Neural cell (in vitro differentiated cells): ENCODE data around the gene FCRL2. TPM values are rescaled to one million over a fixed set of nuclear protein-coding genes. Genes with fewer than 3 reads are reported as not detected.

ENCODE experiments used
- H2AFZ ChIP-seq: fragments of 200-600, 300-800 bp; sonication (generic), shearing (Covaris generic); 2 replicates; pipeline ENCODE4 v1.6.0; 2014; ENCODE audit warnings: low read depth, mild to moderate bottlenecking, antibody characterized with exemption, low read length, moderate library complexity
- H3F3A ChIP-seq: fragments of 200-600 bp; shearing (Covaris generic); 2 replicates; pipeline ENCODE4 v1.6.1; 2016; ENCODE audit warnings: mild to moderate bottlenecking, moderate library complexity, mixed read lengths, antibody characterized with exemption, low read length; ENCODE audit not compliant: insufficient read depth, poor library complexity, severe bottlenecking
- H3K27ac ChIP-seq: fragments of 200-600, 300-800 bp; sonication (generic), shearing (Covaris generic); 2 replicates; pipeline ENCODE4 v1.5.1; 2014; ENCODE audit warnings: mild to moderate bottlenecking, low read length, moderate library complexity
- H3K27me3 ChIP-seq: fragments of 300-800, 200-600 bp; sonication (generic), shearing (Covaris generic); 2 replicates; pipeline ENCODE4 v1.6.0; 2014; ENCODE audit warnings: mild to moderate bottlenecking, low read depth, low read length, moderate library complexity; ENCODE audit not compliant: insufficient read depth
- H3K36me3 ChIP-seq: fragments of 300-800, 200-600 bp; sonication (generic), shearing (Covaris generic); 2 replicates; pipeline ENCODE4 v1.5.1; 2014; ENCODE audit warnings: mild to moderate bottlenecking, antibody characterized with exemption, low read length, moderate library complexity; ENCODE audit not compliant: insufficient read depth
- H3K4me2 ChIP-seq: fragments of 300-800, 200-600 bp; sonication (generic), shearing (Covaris generic); 2 replicates; pipeline ENCODE4 v1.6.0; 2014; ENCODE audit warnings: mild to moderate bottlenecking, low read length
- H3K4me3 ChIP-seq: fragments of 300-800, 200-600 bp; sonication (generic), shearing (Covaris generic); 2 replicates; pipeline ENCODE4 v1.5.1; 2014; ENCODE audit warnings: mild to moderate bottlenecking, low read length, moderate library complexity
- H3K79me2 ChIP-seq: fragments of 200-600 bp; shearing (Covaris generic); replicated peaks from 2 replicates; pipeline ENCODE4 v1.6.0; 2014; ENCODE audit warnings: mild to moderate bottlenecking, low read length, moderate library complexity; ENCODE audit not compliant: insufficient read depth
- H3K9ac ChIP-seq: fragments of 300-800, 200-600 bp; sonication (generic), shearing (Covaris generic); 2 replicates; pipeline ENCODE4 v1.6.1; 2016; ENCODE audit warnings: mild to moderate bottlenecking, low read length, mixed read lengths
- H3K9me2 ChIP-seq: fragments of 200-600 bp; shearing (Covaris generic); 2 replicates; pipeline ENCODE4 v1.6.1; 2016; ENCODE audit warnings: mild to moderate bottlenecking, low read length, mixed read lengths; ENCODE audit not compliant: insufficient read depth
- H3K9me3 ChIP-seq: fragments of 200-600, 300-800 bp; sonication (generic), shearing (Covaris generic); 2 replicates; pipeline ENCODE4 v1.6.1; 2016; ENCODE audit warnings: mild to moderate bottlenecking, mixed run types, low read length, moderate library complexity, mixed read lengths
- H4K20me1 ChIP-seq: fragments of 200-600 bp; shearing (Covaris generic); 2 replicates; pipeline ENCODE4 v1.6.1; 2016; ENCODE audit warnings: mild to moderate bottlenecking, mixed run types; ENCODE audit not compliant: insufficient read depth
- EP300 ChIP-seq: fragments of 450-650 bp; conservative IDR thresholded peaks from 2 replicates; pipeline ENCODE4 v1.6.1; 2014; ENCODE audit warnings: antibody characterized with exemption, mild to moderate bottlenecking, moderate library complexity; ENCODE audit not compliant: poor library complexity, severe bottlenecking
- EZH2 ChIP-seq: fragments of 200-600, 300-800 bp; shearing (Covaris generic), sonication (generic); IDR thresholded peaks from 2 replicates; pipeline ENCODE4 v1.6.1; 2014; ENCODE audit warnings: antibody characterized with exemption, low read length, borderline replicate concordance, mild to moderate bottlenecking; ENCODE audit not compliant: insufficient read depth, poor library complexity, severe bottlenecking
- MXI1 ChIP-seq: fragments of 450-650 bp; conservative IDR thresholded peaks from 2 replicates; pipeline ENCODE4 v1.6.1; 2014; ENCODE audit warnings: antibody characterized with exemption, mild to moderate bottlenecking; ENCODE audit not compliant: poor library complexity, severe bottlenecking
- POLR2AphosphoS5 ChIP-seq: IDR thresholded peaks from 2 replicates; pipeline ENCODE4 v1.6.1; 2012
- RAD21 ChIP-seq: fragments of 450-650 bp; conservative IDR thresholded peaks from 2 replicates; pipeline ENCODE4 v1.6.1; 2014; ENCODE audit warnings: antibody characterized with exemption, mild to moderate bottlenecking, moderate library complexity
- REST ChIP-seq: IDR thresholded peaks from 2 replicates; pipeline ENCODE4 v1.6.1; 2012; ENCODE audit warnings: borderline replicate concordance
- SMC3 ChIP-seq: fragments of 450-650 bp; conservative IDR thresholded peaks from 2 replicates; pipeline ENCODE4 v1.6.1; 2014; ENCODE audit warnings: antibody characterized with exemption, mild to moderate bottlenecking, moderate library complexity; ENCODE audit not compliant: poor library complexity
- TAF1 ChIP-seq: IDR thresholded peaks from 2 replicates; pipeline ENCODE4 v1.6.1; 2012; ENCODE audit warnings: low read depth
- polyA plus RNA-seq: library from polyadenylated mRNA; depleted of rRNA; stranded (reverse); fragments of >200 nt; gene quantifications from 2 replicates; pipeline ENCODE4 v1.2.3, GENCODE V29; 2014
- TF ChIP-seq, protein P1 (sequence below): fragments of 450-650 bp; IDR thresholded peaks from 2 replicates; pipeline ENCODE4 v1.5.1; 2014; ENCODE audit warnings: antibody characterized with exemption, mild to moderate bottlenecking, moderate library complexity; ENCODE audit not compliant: poor library complexity, severe bottlenecking

The FCRL2 gene
- polyA plus RNA-seq, 1 donor from 2014 or later: not detected

DNA sequence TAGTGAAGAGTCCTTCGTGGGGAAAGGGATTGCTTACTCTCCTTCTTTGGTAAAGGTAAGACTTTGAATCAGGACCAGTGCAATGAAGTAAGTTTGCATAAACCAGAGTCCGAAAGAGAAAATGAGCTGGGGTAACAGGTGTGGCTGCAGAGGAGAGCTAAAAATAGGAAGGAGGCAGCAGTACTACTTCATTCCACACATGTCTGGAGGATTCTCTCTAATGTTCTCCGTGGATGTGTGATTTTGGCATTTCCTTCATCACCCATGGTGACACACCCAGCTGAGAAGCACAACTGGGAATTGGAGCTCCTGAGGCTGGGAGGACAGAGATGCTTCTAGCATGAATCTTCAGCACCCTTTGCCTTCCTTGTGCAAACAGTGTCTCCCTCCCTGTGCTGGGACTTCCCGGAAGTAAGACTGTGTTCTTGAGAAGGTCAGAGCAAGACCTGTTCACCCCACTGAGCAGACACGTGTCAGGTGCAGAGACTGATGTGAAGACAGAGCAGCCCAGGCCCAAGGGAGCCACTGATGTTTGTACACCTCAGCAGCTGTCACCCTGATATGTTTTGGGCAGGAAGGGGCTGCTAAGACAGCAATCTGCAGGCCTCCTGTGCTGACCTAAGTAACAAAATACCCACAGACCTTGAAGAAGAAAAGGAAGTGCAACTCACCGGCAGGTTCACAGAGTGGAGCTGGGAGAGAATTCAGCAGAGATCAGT is 29.7 kb upstream of the FCRL2 start:
- Histone ChIP-seq H4K20me1 (no peaks in the 10 kb centered on the region), H3K4me2 (no peak overlapping the region), H3K9ac (no peak overlapping the region), H3K9me3 (no peaks in the 10 kb centered on the region), H3K9me2 (no peaks in the 10 kb centered on the region), H2AFZ (no peak overlapping the region), H3F3A (no peaks in the 10 kb centered on the region), H3K4me3 (no peak overlapping the region), H3K27ac (no peak overlapping the region), H3K27me3 (no peaks in the 10 kb centered on the region), H3K79me2 (no peaks in the 10 kb centered on the region), H3K36me3 (no peaks in the 10 kb centered on the region)
- TF ChIP-seq, protein P1, sequence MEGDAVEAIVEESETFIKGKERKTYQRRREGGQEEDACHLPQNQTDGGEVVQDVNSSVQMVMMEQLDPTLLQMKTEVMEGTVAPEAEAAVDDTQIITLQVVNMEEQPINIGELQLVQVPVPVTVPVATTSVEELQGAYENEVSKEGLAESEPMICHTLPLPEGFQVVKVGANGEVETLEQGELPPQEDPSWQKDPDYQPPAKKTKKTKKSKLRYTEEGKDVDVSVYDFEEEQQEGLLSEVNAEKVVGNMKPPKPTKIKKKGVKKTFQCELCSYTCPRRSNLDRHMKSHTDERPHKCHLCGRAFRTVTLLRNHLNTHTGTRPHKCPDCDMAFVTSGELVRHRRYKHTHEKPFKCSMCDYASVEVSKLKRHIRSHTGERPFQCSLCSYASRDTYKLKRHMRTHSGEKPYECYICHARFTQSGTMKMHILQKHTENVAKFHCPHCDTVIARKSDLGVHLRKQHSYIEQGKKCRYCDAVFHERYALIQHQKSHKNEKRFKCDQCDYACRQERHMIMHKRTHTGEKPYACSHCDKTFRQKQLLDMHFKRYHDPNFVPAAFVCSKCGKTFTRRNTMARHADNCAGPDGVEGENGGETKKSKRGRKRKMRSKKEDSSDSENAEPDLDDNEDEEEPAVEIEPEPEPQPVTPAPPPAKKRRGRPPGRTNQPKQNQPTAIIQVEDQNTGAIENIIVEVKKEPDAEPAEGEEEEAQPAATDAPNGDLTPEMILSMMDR: no peak
- TF ChIP-seq MXI1: no peak
- TF ChIP-seq POLR2AphosphoS5: no peak
- no peak for TF ChIP-seq EP300
- TF ChIP-seq REST: no peak
- no peak for TF ChIP-seq SMC3
- TF ChIP-seq RAD21: no peak
- no peak for TF ChIP-seq EZH2
- TF ChIP-seq TAF1: no peak

GRCh38 chr1:157803851-157804250 is 26.9 kb upstream of the FCRL2 start:
- Histone ChIP-seq H3K9me2 (no peaks in the 10 kb centered on the region), H3K79me2 (no peaks in the 10 kb centered on the region), H3K9ac (no peak overlapping the region), H4K20me1 (no peaks in the 10 kb centered on the region), H3K4me3 (no peak overlapping the region), H2AFZ (no peak overlapping the region), H3K9me3 (no peaks in the 10 kb centered on the region), H3K4me2 (no peak overlapping the region), H3K36me3 (no peaks in the 10 kb centered on the region), H3K27ac (no peak overlapping the region), H3K27me3 (no peaks in the 10 kb centered on the region), H3F3A (no peaks in the 10 kb centered on the region)
- TF ChIP-seq EZH2 (no peak), MXI1 (no peak), EP300 (no peak), POLR2AphosphoS5 (no peak), TAF1 (no peak), SMC3 (no peak), REST (no peak), RAD21 (no peak)
